ENCODE data around the gene MAP1S.

The MAP1S gene

DNA sequence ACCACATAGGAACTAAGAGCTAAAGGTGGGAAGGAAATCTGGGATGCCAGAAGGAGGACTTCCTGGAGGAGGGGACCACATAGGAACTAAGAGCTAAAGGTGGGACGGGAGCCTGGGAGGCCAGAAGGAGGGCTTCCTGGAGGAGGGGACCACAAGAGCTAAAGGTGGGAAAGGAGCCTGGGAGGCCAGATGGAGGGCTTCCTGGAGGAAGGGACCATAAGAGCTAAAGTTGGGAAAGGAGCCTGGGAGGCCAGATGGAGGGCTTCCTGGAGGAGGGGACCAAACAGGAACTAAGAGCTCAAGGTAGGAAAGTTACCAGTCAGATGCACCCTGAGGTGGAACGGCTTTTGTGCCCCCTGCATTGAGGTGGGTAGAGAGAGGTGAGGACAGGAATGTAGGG is 22.2 kb downstream of the MAP1S start:
- no peak for DNase-seq

DNA sequence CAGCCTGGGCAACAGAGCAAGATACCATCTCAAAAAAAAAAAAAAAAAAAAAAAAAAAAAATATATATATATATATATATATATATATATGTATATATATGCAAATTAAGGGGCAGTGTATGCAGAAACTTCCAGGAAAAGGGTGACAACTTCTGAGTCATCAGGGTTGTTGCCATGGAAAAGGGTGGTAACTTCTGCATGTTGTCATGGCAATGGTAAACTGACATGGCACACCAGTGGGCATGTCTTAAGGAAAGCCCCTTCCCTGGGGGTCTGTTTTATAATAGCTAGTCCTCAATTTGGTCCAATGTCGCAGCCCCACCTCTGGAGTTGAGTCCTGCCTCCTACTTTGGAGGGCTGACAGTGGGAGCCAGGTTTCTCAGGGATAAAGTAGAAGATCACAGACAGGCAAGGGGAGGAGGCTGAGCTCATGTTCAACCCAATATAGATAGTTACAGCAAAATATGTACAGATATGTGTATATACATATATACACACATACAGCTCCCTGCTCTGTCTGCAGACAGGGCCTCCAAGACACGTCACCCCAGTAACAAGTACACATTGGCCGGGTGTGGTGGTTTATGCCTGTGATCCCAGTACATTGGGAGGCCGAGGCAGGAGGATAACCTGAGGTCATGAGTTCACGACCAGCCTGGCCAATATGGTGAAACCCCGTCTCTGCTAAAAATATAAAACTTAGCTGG is 24.7 kb downstream of the MAP1S start:
- no peak for DNase-seq

DNA sequence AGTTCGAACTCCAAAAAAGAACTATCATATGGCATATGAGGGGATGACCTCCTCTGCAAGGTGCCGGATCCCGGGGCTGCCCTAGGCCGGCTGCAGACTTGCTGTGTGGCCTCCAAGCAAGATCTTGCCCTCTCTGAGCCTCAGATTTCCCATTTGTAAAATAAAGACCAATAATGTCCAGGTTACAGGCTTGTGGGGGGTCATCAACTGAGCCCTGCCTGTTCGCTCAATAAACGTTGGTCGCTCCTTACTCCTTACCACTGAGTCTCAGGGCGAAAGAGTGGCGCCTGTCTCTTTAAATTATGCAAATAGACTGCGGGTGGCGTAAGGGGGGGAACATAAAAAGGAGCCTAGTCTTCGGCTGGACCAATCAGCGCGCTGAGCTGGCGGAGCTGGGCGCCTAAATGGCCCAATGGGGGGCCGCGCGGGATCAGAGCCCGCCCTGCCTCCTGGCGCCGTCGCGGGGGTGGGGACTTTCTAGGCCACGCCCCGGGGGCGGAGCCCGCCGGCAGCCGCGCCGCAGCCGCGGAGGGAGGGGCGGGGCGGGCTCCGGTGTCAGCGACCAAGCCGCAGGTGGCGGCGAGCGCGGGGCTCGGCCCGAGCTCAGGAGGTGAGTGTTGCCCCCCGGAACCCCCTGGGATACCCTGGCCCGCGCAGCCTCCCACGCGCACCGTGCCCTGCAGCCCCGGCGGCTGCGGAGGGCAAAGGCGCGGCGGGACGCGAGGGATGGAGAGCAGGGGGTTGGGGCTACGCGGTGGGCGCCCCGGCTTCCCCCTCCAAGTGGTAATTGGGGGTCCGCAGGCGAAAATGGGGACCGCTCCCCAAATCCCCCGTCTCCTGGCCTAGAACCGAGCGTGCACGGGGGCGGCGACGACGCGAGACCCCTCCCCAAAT is 28.2 kb downstream of the MAP1S start:
- peak; percentile 93 for DNase-seq

DNA sequence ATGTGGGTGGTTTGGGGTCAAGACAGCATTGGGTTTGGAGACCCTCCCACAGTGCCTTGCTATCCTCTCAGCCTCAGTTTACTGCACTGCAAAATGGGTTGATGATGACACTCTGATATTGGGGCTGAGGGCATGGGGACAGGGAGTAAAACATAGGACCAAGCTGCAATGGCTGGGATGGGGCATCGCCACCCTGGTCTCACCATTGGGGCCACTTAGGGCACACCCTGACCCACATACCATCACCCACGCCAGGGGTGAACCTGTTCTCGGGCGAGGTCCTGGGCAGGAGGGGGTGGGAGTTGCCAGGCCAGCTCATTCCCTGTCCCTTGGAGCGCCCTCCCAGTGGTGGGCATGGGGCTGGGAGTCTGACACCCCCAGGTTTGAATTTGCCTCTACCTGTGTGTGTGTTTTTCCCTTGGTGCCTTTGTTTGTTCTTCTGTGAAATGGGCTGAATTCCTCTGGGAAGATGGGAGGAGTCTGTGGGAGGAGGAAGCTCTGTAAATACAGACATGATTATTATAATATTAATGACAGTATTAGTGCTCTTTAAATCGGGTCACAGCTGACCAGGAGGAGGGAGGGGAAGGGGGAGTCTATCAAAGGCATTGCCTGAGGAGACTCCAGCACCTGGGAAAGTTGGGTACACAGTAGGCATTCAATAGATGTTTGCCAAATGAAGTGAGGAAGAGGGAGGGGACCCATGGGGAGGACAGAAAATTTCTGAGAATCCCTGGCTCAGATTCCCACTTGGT is 29.8 kb downstream of the MAP1S start:
- no peak for DNase-seq

DNA sequence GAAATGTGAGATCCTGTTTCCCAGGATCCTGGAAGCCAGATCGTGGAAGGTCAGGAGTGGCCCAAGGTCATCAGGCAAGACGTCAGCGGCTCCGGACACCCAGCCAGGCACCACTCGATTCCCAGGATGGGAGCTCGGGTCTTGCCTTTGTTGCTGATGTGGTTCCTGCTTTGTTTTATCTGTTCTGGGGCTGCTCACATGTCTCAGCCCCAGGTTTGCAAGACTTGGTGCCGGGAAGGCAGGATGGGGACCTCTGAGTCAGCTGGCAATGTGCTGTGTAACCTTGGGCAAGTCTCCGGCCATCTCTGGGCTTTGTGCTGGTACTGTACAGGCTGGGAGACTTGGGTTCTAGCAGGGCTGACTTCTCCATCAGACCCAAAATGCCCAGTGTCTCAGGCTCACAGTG is 30.6 kb downstream of the MAP1S start:
- peak in 1 of 2 donors; percentile 51 for DNase-seq

DNA sequence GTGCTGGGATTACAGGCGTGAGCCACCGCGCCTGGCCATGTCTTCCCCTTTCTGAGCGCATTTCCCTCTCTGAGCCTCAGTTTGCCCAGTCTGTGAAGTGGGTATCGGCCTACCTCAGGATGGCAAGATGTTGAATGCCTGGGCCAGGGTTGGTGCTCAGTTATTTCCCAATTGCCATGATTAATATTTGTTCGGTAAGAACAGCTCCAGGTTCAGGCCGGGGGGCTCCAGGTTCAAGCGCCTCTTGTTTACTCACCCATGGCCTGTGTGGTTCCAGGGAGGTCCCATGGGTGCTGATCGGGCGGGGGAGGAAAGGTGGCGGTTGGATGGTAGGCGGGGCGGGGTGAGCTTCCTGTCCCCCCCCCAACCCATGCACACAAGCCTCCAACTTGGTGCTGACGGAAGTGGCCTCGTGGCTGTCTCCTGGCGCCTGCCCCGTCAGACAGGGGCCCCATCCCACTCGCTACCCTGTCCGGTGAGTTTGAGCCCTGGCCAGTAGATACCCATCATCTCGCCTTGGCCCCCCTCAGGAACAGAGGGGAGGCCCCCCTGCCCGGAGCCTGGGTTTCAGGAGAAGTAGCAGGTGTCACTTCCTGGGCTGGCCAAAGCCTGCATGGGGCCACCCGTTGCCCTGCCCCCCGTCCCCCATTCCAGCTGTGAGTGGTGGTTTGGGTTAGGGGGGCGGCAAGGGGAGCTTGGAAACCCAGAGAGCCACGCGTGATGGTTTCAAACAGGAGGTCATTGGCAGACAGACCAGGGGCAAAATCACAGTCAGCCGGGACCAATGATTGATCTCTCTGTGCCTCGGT is 32.0 kb downstream of the MAP1S start, which contains the start of gene FCHO1:
Gene FCHO1, plus strand, starts transcription at position 375 of the 809 bp plus-strand sequence. CDS start 3,688 bp downstream, outside the sequence.
- peak; percentile 83 to 85 for DNase-seq

DNA sequence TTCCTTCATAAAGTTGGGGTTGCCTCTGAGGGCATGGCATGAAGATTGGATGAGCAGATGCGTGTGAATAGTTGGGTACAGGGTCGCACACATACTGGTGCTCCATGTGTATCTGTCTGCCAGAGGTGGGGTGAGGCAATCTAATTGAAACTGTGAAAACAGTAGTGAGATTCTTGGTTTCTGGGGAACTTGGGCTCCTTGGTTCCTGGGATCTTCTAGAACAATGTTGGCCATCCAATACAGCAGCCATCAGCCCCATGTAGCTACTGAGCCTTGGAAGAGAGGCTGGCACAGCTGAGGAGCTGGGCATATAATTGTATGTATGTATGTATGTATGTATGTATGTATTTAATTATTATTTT is 32.6 kb downstream of the MAP1S start:
- no peak for DNase-seq

DNA sequence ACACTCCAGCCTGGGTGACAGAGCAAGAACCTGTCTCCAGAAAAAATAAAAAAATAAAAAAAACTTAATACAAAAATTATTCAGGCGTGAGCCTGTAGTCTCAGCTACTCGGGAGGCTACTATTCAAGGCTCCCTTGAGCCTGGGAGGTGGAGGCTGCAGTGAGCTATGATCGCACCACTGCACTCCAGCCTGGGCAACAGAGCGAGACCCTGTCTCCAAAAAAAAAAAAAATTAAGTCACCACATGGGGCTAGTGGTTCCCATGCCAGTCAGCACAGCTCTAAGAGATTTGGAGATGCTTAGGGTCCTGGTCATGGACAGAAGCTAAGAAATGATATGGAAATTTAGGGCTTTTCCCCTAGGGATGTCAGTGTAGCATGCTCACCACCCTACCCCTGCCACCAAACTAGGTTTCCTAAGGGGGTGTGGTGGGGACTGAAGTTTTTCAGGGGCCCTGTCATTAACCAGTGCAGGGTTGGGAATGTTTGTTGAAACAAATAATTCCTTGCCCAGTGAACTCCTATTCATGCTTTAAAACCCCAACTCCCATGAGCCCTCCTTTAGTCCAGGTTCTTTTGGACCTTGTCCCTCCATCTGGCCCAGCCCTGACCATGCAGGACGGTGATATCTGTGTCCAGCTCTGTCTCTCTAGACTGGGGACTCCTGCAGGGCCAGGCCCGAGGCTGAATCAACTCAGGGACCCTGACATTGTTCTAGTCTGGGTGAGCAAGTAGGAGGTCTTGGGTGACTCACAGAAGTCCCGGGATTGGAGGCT is 33.8 kb downstream of the MAP1S start:
- DNase-seq: no peak

DNA sequence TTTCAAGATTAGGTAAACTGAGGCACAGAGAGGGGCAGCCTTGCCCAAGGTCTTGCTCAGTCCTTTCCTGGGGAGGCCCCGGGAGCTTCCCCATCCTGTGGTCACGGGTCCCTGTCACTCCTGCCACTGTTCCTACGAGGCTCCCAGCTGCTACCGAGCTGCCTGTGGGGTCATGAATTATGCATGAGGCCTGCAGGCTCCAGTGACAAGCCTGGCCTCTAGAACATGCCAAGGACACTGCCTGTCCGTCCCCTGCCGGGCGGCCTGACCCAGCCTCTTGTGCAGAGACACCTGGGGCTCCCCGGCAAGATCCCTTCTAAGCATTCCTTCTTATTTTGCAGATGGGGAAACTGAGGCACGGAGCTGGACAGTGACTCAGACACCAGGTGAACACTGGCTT is 34.7 kb downstream of the MAP1S start:
- DNase-seq: no peak

DNA sequence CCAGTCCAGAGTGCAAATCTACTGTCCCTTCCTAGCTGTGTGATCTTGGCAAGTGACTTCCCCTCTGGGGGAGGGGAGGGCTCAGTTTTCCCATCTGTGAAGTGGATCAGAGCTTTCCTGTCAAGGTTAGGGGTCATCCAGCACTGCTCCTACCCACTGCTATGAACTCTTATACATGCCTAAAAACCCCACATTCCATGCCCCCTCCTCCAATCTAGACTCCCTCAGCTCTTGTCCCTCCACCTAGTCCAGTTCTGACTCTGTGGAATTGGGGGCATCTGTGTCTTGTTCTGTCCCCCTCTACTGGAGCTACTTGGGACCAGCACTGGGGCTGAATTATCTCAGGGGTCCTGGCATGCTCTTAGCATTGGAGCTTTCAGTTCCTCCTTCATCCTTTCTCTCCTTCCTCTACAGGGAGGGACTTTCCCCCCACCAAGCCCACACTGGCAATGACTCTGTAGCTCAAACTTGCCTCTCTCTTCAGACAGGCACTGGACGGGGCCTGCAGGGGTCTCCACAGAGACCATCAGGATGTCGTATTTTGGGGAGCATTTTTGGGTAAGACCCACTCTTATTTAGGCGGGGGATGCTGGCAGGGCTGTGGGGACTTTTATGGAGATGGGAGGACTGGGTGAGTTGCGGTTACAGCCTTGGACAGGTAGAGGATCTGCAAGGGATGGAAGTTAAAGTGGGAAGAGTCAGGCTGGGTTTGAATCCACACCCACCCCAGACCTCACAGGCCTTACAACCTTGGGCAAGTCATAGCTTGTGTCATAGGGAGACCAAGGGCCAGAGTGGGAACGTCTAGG is 35.6 kb downstream of the MAP1S start:
- DNase-seq: no peak

DNA sequence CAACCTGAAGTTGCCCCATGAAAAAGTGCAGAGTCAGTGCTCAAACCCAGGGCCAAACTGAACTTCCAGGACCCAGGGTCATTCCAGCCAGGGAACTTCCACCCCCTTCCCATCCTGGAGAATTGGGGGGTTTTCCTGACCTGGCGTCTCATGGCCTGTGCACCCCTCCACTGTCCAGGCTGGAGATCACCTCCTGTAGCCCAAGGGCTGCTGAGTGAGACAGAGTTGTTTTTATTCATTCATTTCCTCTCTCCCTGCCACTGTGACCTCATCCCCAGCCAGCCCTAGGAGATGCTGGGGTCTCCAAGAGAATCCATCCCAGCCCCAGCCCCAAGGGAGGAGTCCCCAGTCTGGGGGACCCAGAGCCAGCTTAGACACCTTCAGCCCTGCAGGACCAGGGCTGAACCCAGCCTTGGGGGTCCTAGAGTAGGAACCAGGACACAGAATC is 36.2 kb downstream of the MAP1S start:
- no peak for DNase-seq

DNA sequence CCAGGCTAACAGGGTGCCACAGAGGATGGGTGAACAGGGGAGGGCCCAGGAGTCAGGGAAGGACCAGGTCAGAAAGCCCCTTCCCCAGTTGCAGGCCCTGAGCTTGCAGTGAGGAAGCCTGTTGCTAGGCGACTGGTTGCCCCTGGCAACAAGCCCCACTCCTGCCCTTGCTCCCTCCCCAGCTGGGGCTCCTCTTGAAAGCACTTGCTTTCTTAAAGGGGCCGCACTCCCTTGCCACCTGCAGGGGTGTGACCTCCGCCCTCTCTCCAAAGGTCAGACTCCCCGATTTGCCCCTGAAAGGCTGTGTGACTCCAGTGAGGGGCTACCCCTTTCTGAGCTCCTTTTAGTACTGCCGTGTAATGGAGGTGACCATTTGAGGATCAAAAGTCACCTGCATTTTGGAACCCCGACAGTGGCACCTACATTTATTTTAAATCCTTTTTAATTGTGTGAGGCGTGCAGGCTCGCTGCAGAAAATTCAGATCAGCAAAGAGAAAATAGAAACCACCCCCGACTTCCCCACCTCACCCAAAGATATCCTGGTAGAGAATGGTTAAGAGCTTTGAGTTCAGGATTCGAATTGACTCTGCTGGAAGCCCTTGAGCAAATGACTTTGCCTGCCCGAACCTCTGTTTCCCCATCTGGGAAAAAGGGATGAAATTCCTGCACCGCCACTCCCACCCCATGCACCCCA is 36.8 kb downstream of the MAP1S start:
- peak; percentile 36 to 42 for DNase-seq

DNA sequence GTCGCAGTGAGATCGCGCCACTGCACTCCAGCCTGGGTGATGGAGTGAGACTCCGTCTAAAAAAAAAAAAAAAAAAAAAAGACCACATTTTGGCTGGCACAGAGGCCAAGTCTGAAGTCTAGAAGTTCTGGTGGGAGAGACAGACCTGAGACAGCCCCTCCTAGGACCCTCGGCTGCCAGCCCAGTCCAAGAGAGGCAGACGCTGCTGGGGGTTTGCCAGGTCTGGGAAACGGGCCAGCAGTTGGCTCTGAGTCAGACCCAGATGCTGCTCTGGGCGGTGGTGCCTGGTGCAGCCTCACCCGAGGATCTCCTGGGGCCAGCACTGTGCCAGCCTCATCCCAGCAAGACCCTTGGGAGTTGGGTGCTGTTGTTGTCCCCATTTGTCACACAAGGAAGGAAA is 37.8 kb downstream of the MAP1S start:
- no peak for DNase-seq

DNA sequence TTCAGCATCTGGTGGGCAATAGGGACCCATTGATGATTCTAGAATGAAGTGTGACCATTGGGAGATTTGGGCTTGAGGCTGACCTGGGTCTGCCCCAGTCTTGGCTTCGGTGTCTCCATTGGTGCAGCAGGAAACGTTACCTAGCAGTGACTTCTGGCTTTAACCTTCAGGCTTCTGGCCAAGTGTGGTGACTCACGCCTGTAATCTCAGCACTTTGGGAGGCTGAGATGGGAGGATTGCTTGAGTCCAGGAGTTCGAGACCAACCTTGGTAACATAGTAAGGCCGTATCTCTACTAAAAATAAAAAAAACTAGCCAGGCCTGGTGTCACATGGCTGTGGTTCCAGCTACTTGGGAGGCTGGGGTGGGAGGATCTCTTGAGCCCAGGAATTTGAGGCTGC is 39.2 kb downstream of the MAP1S start:
- DNase-seq: no peak

DNA sequence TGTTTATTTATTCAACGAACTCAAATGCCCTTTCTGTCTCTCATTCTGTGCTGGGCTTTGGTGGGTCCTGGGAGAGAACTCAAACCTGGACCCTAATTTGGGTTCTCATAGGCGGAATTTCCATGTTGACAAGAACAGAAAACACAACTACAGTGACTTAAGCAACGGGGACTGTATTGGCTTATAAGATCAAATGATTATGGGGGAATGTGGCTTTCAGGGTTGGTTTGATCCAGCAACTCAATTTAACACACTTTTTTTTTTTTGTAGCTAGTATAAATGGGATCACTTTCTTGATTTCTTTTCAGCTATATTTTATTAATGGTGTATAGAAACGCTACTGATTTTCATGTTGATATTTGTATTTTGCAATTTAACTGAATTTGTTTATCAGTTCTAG is 41.9 kb downstream of the MAP1S start:
- no peak for DNase-seq

DNA sequence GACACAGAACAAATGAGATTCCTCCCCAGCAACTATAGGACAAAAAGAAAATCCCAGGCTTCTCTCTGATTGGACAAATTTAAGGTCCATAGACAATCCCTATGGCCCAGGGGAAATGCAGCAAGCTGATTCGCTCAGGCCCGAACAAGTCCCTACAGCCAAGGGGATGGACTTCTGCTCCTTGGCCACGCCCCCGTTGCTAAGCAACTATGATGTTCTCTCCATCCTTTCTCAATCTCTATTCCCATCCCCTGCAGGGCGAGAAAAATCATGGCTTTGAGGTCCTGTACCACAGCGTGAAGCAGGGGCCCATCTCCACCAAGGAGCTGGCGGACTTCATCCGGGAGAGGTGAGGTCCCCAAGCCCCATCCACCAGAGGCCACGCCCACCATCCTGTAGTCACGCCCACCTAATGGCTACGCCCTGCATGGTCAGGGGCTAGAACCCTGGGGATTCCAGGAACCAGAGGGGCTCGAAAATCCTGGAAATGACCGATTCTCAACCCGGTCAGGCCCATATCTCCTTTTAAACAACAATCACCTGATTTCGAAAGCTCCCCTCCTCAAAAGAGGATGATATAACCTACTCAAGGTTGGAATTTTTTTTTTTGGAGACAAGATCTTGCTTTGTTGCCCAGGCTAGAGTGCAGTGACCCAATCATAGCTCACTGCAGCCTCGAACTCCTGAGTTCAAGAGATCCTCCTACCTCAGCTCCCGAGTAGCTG is 43.4 kb downstream of the MAP1S start:
- peak in 1 of 2 donors; percentile 38 for DNase-seq

DNA sequence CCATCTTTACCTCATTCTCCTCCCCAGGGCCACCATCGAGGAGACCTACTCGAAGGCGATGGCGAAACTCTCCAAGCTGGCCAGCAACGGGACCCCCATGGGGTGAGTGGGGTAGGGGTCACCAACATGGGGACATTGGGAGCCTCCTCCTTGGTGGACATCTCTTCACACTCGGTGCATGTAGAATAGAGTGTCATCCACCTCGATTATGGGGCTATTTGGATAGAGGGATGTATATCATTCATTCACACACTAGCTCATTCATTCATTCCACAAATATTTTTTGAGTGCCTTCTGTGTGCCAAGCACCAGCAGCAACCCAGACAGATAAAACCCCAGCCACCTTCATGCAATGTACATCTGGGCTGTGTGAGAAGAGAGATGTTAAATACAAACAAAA is 45.1 kb downstream of the MAP1S start:
- no peak for DNase-seq

DNA sequence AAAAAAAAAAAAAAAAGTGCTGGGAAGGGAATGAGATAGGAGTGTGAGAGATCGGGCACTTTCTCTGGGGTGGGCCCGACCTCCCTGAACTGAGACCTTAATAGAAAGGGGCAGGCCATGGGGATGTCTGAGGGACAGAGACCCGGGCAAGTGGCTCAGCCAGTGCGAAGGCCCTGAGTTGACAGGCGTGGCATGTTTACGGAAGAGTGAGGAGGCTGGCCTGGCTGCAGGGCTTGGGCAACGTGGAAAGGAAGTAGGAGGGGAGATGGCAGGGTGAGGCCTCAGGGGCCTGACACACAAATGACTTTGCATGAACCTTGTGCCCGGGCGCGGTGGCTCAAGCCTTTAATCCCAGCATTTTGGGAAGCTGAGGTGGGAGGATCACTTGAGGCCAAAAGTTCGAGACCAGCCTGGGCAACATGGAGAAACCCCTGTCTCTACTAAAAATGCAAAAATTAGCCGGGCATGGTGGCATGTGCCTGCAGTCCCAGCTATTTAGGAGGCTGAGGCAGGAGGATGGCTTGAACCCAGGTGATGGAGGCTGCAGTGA is 45.9 kb downstream of the MAP1S start:
- DNase-seq: no peak

DNA sequence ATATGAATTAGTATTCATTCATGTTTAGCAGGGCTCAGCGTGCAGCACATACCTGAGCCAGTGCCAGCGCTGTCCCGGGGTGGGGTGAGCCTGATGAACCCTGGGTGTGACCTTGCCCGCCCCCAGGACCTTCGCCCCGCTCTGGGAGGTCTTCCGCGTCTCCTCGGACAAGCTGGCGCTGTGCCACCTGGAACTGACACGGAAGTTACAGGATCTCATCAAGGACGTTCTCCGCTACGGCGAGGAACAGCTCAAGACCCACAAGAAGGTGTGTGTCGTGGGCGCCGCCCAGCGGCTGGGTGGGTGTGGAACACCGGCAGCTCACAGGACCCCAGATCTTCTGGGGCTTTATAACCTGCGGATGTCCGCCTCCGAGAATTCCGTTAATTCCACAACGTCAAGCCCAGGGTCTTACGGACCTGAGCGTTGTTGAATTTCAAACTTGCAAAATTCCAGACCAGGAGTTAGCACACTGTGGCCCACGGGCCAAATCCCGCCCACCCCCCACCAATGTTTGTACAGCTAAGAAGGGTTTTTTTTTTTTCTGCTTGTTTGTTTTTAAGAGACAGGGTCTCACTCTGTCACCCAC is 47.4 kb downstream of the MAP1S start:
- peak in 1 of 2 donors; percentile 33 for DNase-seq

Data from stimulated activated CD4-positive, alpha-beta T cell treated with anti-CD3 and anti-CD28 coated beads, Interleukin-2, amount 100 ng/mL, for 24 hours (primary cell).